GM21576 (cell line): Measurements from ENCODE around the gene WNT7B.

ENCODE experiments used
- ATAC-seq: cut with Tn5 transposase; IDR thresholded peaks from one replicate; pipeline ENCODE4 v1.9.1; 2021; ENCODE audit warnings: mild to moderate bottlenecking, moderate library complexity; ENCODE audit not compliant: unreplicated experiment

Gene WNT7B

GRCh38 chr22:45977003-45977411 lies at the start of gene WNT7B:
Gene WNT7B (minus strand): TSS chr22:45977162. CDS start chr22:45976754, 408 bp downstream.
- no peak for ATAC-seq

GRCh38 chr22:46025973-46026898 lies 49.3 kb upstream of the WNT7B start:
- no peak for ATAC-seq

GRCh38 chr22:46025225-46025972 lies 48.4 kb upstream of the WNT7B start:
- no peak for ATAC-seq

GRCh38 chr22:46024136-46024840 lies 47.3 kb upstream of the WNT7B start:
- ATAC-seq: no peak

- ATAC-seq: no peak
Observed at GRCh38 chr22:46023558-46023981, 46.6 kb upstream of the WNT7B start.

GRCh38 chr22:46022881-46023512 lies 46.0 kb upstream of the WNT7B start:
- ATAC-seq: no peak

- ATAC-seq: no peak
Observed at GRCh38 chr22:46021577-46021976, 44.6 kb upstream of the WNT7B start.

- ATAC-seq: no peak
Observed at GRCh38 chr22:46019351-46019750, 42.4 kb upstream of the WNT7B start.

- ATAC-seq: no peak
Observed at GRCh38 chr22:46018859-46019258, 41.9 kb upstream of the WNT7B start.

- no peak for ATAC-seq
Observed at GRCh38 chr22:46017166-46017565, 40.2 kb upstream of the WNT7B start.

- peak; percentile 77 for ATAC-seq
Observed at GRCh38 chr22:46013460-46014416, 36.8 kb upstream of the WNT7B start.

- ATAC-seq: no peak
Observed at GRCh38 chr22:46012881-46013281, 35.9 kb upstream of the WNT7B start.

- ATAC-seq: no peak
Observed at GRCh38 chr22:46012182-46012880, 35.4 kb upstream of the WNT7B start.

GRCh38 chr22:46011627-46012181 lies 34.7 kb upstream of the WNT7B start:
- no peak for ATAC-seq

- no peak for ATAC-seq
Observed at GRCh38 chr22:46010951-46011626, 34.1 kb upstream of the WNT7B start.

- no peak for ATAC-seq
Observed at GRCh38 chr22:46010207-46010867, 33.4 kb upstream of the WNT7B start.

GRCh38 chr22:46009730-46010129 lies 32.8 kb upstream of the WNT7B start:
- no peak for ATAC-seq
